K562 (cell line): ENCODE data around the gene C2CD2. TPM values are rescaled to one million over a fixed set of nuclear protein-coding genes. Genes with fewer than 3 reads are reported as not detected.

Source experiments
- ATF1 ChIP-seq, 2 experiments: fragments of 450-650 bp in 1 of 2; IDR thresholded peaks; 2 replicates each; pipeline ENCODE4 v1.6.1; 2016; ENCODE audit warnings: missing compliant biosample characterization in 1 of 2, missing genetic modification characterization in 1 of 2
- CREB5 ChIP-seq: fragments of 250-450 bp; sonication (Bioruptor Pico); IDR thresholded peaks from 2 replicates; pipeline ENCODE4 v1.5.0; 2020; ENCODE audit warnings: mild to moderate bottlenecking
- HDAC3 ChIP-seq: fragments of 450-650 bp; IDR thresholded peaks from 2 replicates; pipeline ENCODE4 v1.6.1; 2018; ENCODE audit warnings: borderline replicate concordance, mild to moderate bottlenecking, moderate library complexity; ENCODE audit not compliant: partially characterized antibody
- MCM2 ChIP-seq: fragments of 450-650 bp; IDR thresholded peaks from 2 replicates; pipeline ENCODE4 v1.6.1; 2017; ENCODE audit warnings: low read depth, mild to moderate bottlenecking
- NCOA4 ChIP-seq: fragments of 450-650 bp; IDR thresholded peaks from 2 replicates; pipeline ENCODE4 v1.6.1; 2018; ENCODE audit warnings: mild to moderate bottlenecking; ENCODE audit not compliant: partially characterized antibody
- PHTF2 ChIP-seq: fragments of 250-450 bp; sonication (Bioruptor Pico); IDR thresholded peaks from 2 replicates; pipeline ENCODE4 v1.5.0; 2021; ENCODE audit warnings: mild to moderate bottlenecking
- PTRF ChIP-seq: fragments of 450-650 bp; IDR thresholded peaks from 2 replicates; pipeline ENCODE4 v1.6.1; 2016; ENCODE audit warnings: mild to moderate bottlenecking, missing genetic modification characterization, missing compliant biosample characterization
- RAD51 ChIP-seq: fragments of 450-650 bp; IDR thresholded peaks from 2 replicates; pipeline ENCODE4 v1.7.1; 2016; ENCODE audit warnings: low read depth, mild to moderate bottlenecking, borderline replicate concordance
- SAP30 ChIP-seq: fragments of 200-600 bp; sonication (generic); IDR thresholded peaks from 2 replicates; pipeline ENCODE4 v1.6.1; 2012; ENCODE audit warnings: borderline replicate concordance, low read depth, mild to moderate bottlenecking, moderate library complexity, low read length, control low read depth, inconsistent platforms; ENCODE audit not compliant: insufficient read depth, poor library complexity, severe bottlenecking
- ZC3H4 ChIP-seq: sonication (generic); formaldehyde crosslinking; IDR thresholded peaks from 2 replicates; pipeline ENCODE4 v1.9.0; 2021; ENCODE audit warnings: missing genetic modification reagents, borderline replicate concordance
- ZZZ3 ChIP-seq: fragments of 450-650 bp; IDR thresholded peaks from 2 replicates; pipeline ENCODE4 v1.6.1; 2016; ENCODE audit warnings: antibody characterized with exemption, mild to moderate bottlenecking, moderate library complexity
- polyA plus RNA-seq, 8 experiments: library from polyadenylated mRNA; depleted of rRNA in 4 of 8; stranded (reverse) in 5 of 8; unstranded in 3 of 8; fragments of >200 nt; fragmentation: Nextera tagmentation in 2 of 8; fragmentation: Illumina TruSeq in 1 of 8; extraction: Ambion mirVana in 2 of 8; extraction: Trizol in 1 of 8; gene quantifications; 2 replicates each; pipeline versions ENCODE4 v1.2.1 to v1.2.3, GENCODE V29; 2011 to 2014; ENCODE audit warnings: inconsistent platforms in 1 of 8, missing spikeins in 1 of 8
- total RNA-seq, 7 experiments: library from RNA; depleted of rRNA in 6 of 7; stranded (reverse); fragments of >200 nt in 6 of 7; fragmentation: Illumina TruSeq in 2 of 7; extraction: Trizol in 2 of 7; gene quantifications; 2 replicates each; pipeline versions ENCODE4 v1.2.1 to v1.2.3, GENCODE V29; 2011 to 2021; ENCODE audit warnings: low replicate concordance in 1 of 7
- TF ChIP-seq, protein P1 (sequence below), 2 experiments: fragments of 450-650 bp in 1 of 2; sonication (generic) in 1 of 2; formaldehyde crosslinking in 1 of 2; IDR thresholded peaks; 2 replicates each; pipeline versions ENCODE4 v1.7.1 to v1.9.0; 2016 to 2022; ENCODE audit warnings: inconsistent platforms in 1 of 2, mild to moderate bottlenecking in 1 of 2, missing genetic modification reagents in 1 of 2
- TF ChIP-seq, protein P2 (sequence below), 3 experiments: fragments of 200-800 bp in 1 of 3; sonication (Bioruptor generic) in 1 of 3; sonication (generic) in 1 of 3; formaldehyde crosslinking in 1 of 3; IDR thresholded peaks; 2 replicates each; pipeline versions ENCODE4 v1.6.1 to v1.8.0; 2016 to 2022; ENCODE audit warnings: mild to moderate bottlenecking in 2 of 3, missing compliant biosample characterization in 2 of 3, missing genetic modification characterization in 2 of 3, missing genetic modification reagents in 1 of 3

Gene C2CD2
- total and polyA plus RNA-seq, 9 of the 15 experiments (the other 6 are each of a cell fraction or from before 2014, with no cell fraction given): 1.3 to 21.6 (median 12.1) TPM

- TF ChIP-seq, protein P1, sequence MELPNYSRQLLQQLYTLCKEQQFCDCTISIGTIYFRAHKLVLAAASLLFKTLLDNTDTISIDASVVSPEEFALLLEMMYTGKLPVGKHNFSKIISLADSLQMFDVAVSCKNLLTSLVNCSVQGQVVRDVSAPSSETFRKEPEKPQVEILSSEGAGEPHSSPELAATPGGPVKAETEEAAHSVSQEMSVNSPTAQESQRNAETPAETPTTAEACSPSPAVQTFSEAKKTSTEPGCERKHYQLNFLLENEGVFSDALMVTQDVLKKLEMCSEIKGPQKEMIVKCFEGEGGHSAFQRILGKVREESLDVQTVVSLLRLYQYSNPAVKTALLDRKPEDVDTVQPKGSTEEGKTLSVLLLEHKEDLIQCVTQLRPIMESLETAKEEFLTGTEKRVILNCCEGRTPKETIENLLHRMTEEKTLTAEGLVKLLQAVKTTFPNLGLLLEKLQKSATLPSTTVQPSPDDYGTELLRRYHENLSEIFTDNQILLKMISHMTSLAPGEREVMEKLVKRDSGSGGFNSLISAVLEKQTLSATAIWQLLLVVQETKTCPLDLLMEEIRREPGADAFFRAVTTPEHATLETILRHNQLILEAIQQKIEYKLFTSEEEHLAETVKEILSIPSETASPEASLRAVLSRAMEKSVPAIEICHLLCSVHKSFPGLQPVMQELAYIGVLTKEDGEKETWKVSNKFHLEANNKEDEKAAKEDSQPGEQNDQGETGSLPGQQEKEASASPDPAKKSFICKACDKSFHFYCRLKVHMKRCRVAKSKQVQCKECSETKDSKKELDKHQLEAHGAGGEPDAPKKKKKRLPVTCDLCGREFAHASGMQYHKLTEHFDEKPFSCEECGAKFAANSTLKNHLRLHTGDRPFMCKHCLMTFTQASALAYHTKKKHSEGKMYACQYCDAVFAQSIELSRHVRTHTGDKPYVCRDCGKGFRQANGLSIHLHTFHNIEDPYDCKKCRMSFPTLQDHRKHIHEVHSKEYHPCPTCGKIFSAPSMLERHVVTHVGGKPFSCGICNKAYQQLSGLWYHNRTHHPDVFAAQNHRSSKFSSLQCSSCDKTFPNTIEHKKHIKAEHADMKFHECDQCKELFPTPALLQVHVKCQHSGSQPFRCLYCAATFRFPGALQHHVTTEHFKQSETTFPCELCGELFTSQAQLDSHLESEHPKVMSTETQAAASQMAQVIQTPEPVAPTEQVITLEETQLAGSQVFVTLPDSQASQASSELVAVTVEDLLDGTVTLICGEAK (IDR thresholded peaks at IDR 0.05): peak; percentile 36; the same call in 1 of the 2 replicates
- TF ChIP-seq, protein P1 (CRISPR knock-in tag; IDR thresholded peaks at IDR 0.05): no peak
- no peak for TF ChIP-seq HDAC3
- TF ChIP-seq PTRF (tag): no peak
- TF ChIP-seq PHTF2 (CRISPR knock-in tag): no peak
- no peak for TF ChIP-seq NCOA4
- no peak for TF ChIP-seq CREB5 (CRISPR knock-in tag)
- no peak for TF ChIP-seq MCM2
- TF ChIP-seq, protein P2, sequence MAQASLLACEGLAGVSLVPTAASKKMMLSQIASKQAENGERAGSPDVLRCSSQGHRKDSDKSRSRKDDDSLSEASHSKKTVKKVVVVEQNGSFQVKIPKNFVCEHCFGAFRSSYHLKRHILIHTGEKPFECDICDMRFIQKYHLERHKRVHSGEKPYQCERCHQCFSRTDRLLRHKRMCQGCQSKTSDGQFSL (CRISPR knock-in tag; IDR thresholded peaks at IDR 0.05): peak; percentile 66
- TF ChIP-seq, protein P2 (tag; IDR thresholded peaks at IDR 0.05): peak in 1 of 2 experiments; percentile 61; a peak in 1 of 4 replicates
- no peak for TF ChIP-seq SAP30
- TF ChIP-seq ZZZ3: no peak
- no peak for TF ChIP-seq ZC3H4 (CRISPR knock-in tag)
- TF ChIP-seq ATF1 (CRISPR knock-in tag; IDR thresholded peaks at IDR 0.05): no peak
- peak; percentile 18; the same call in 1 of the 2 replicates for TF ChIP-seq ATF1 (tag; IDR thresholded peaks at IDR 0.05)
- TF ChIP-seq RAD51: 0 out of 2 replicates have a peak, but pooled peaks have one; percentile 11
Observed at GRCh38 chr21:41879190-41879998, 74.4 kb downstream of the C2CD2 start, which contains the start of gene PRDM15 (continued).
